Melanocyte of skin (primary cell): ENCODE data around the gene UXS1. TPM values are rescaled to one million over a fixed set of nuclear protein-coding genes. Genes with fewer than 3 reads are reported as not detected.

Experiments
- total RNA-seq, 2 donors: library from RNA; depleted of rRNA; stranded (reverse); fragments of >200 nt; gene quantifications; 2 replicates each; pipeline ENCODE4 v1.2.3, GENCODE V29; 2012

UXS1 gene
- total RNA-seq = 10 to 100 TPM; 21.3 TPM

DNA sequence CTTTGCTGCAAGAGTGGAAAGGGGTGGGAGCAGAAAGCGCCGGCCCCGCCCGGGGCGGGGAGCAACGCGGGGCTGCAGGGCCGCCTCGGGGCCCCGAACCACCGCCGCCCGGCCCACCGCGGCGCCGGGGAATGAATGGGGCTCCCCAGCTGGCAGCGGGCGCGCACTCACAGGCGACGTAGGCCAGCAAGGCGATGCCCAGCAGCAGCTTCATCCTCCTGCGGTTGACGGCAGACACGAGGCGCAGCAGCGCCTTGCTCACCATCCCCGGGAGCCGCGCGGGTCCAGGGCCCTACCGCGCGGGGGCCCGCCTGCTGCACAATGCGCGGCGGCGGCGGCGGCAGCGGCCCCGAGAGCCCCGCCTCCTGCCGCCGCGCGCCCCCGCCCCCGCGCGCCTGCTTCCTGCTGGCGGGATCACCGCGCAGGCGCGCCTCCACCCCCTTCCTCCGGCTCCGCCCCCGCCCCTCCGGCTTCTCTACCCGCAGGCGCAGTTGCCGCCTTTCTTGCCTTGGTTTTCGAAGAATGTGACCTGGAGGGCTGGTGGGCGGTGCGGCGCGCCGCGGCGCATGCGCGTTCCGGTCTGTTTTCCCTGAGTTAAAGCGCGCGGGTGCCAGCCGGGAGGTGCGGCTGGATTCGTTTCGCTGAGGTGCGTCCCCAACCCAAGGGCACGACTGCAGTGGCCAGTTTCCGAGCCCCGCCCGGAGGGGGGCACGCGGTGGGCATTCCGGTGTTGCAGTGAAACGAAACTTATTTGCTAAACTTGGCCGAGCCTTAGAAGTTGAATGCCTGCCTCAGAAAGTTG is at the start of gene UXS1:
Gene UXS1 (minus strand): TSS at position 325 of the 802 bp plus-strand sequence. CDS start 60 bp downstream, at position 265.

